ENCODE results near the gene CHD6.

- TF ChIP-seq, protein P1, sequence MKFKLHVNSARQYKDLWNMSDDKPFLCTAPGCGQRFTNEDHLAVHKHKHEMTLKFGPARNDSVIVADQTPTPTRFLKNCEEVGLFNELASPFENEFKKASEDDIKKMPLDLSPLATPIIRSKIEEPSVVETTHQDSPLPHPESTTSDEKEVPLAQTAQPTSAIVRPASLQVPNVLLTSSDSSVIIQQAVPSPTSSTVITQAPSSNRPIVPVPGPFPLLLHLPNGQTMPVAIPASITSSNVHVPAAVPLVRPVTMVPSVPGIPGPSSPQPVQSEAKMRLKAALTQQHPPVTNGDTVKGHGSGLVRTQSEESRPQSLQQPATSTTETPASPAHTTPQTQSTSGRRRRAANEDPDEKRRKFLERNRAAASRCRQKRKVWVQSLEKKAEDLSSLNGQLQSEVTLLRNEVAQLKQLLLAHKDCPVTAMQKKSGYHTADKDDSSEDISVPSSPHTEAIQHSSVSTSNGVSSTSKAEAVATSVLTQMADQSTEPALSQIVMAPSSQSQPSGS (tag by site-specific recombination; IDR thresholded peaks at IDR 0.05; ENCODE audit: low read depth): no peak
- TF ChIP-seq ZNF792 (tag by site-specific recombination; IDR thresholded peaks at IDR 0.05) (no peak), ZNF324 (tag by site-specific recombination; IDR thresholded peaks at IDR 0.05) (no peak), ZNF138 (tag by site-specific recombination; IDR thresholded peaks at IDR 0.05; ENCODE audit: borderline replicate concordance) (no peak), ZNF704 (tag by site-specific recombination; IDR thresholded peaks at IDR 0.05) (no peak), ZNF211 (tag by site-specific recombination; IDR thresholded peaks at IDR 0.05; ENCODE audit: low read depth) (no peak), ZNF664 (tag by site-specific recombination; IDR thresholded peaks at IDR 0.05) (no peak), BCL11A (tag by site-specific recombination; IDR thresholded peaks at IDR 0.05; ENCODE audit: low read depth) (no peak), PBX3 (CRISPR knock-in tag; IDR thresholded peaks at IDR 0.05) (no peak), YY2 (tag by site-specific recombination; IDR thresholded peaks at IDR 0.05) (no peak), ZNF274 (IDR thresholded peaks at IDR 0.05; ENCODE audit: low read length) (no peak), ZNF274 (tag by site-specific recombination; IDR thresholded peaks at IDR 0.05; ENCODE audit: borderline replicate concordance) (no peak)
- TF ChIP-seq, protein P2, sequence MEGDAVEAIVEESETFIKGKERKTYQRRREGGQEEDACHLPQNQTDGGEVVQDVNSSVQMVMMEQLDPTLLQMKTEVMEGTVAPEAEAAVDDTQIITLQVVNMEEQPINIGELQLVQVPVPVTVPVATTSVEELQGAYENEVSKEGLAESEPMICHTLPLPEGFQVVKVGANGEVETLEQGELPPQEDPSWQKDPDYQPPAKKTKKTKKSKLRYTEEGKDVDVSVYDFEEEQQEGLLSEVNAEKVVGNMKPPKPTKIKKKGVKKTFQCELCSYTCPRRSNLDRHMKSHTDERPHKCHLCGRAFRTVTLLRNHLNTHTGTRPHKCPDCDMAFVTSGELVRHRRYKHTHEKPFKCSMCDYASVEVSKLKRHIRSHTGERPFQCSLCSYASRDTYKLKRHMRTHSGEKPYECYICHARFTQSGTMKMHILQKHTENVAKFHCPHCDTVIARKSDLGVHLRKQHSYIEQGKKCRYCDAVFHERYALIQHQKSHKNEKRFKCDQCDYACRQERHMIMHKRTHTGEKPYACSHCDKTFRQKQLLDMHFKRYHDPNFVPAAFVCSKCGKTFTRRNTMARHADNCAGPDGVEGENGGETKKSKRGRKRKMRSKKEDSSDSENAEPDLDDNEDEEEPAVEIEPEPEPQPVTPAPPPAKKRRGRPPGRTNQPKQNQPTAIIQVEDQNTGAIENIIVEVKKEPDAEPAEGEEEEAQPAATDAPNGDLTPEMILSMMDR (tag by site-specific recombination; IDR thresholded peaks at IDR 0.05): no peak
- TF ChIP-seq, protein P3, sequence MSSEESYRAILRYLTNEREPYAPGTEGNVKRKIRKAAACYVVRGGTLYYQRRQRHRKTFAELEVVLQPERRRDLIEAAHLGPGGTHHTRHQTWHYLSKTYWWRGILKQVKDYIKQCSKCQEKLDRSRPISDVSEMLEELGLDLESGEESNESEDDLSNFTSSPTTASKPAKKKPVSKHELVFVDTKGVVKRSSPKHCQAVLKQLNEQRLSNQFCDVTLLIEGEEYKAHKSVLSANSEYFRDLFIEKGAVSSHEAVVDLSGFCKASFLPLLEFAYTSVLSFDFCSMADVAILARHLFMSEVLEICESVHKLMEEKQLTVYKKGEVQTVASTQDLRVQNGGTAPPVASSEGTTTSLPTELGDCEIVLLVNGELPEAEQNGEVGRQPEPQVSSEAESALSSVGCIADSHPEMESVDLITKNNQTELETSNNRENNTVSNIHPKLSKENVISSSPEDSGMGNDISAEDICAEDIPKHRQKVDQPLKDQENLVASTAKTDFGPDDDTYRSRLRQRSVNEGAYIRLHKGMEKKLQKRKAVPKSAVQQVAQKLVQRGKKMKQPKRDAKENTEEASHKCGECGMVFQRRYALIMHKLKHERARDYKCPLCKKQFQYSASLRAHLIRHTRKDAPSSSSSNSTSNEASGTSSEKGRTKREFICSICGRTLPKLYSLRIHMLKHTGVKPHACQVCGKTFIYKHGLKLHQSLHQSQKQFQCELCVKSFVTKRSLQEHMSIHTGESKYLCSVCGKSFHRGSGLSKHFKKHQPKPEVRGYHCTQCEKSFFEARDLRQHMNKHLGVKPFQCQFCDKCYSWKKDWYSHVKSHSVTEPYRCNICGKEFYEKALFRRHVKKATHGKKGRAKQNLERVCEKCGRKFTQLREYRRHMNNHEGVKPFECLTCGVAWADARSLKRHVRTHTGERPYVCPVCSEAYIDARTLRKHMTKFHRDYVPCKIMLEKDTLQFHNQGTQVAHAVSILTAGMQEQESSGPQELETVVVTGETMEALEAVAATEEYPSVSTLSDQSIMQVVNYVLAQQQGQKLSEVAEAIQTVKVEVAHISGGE (tag by site-specific recombination; conservative IDR thresholded peaks at IDR 0.05; ENCODE audit: low read depth): no peak
These were observed 50.6 kb downstream of the CHD6 start for GRCh38 chr20:41567615-41568014.
